Heart left ventricle (tissue), 13 donors: ENCODE measurements around the gene TOP3B.

Experiments
- CTCF ChIP-seq, 12 donors: fragments of 200-600 bp; sonication (generic) in 4 of 12; IDR thresholded peaks; one replicate each; pipeline versions ENCODE4 v1.5.0 to v1.8.0; 2018 to 2022; ENCODE audit warnings: antibody characterized with exemption in 12 of 12, mild to moderate bottlenecking in 5 of 12
- POLR2A ChIP-seq, 2 donors: fragments of 450-650 bp; IDR thresholded peaks; one replicate each; pipeline ENCODE4 v1.6.1; 2017; ENCODE audit warnings: antibody characterized with exemption in 2 of 2, mild to moderate bottlenecking in 2 of 2, moderate library complexity in 2 of 2
- donor health status: ischemic (EF 13 %, LVEDD 7.1; RV severe dilation, severe dysfunction).
- donor health status: DM: no; HTN: yes; CAD: no.
- donor health status: DM: no; HTN: no; CAD: no.
- donor health status: ischemic (EF 25% LVEDD 6.9; RV normal size, moderate dysfunction).
- donor health status: ischemic (EF 25% LVEDD 5.7; RV mildly dilated, moderate dysfunction).
- donor health status: ischemic (EF 35%, LVEDD 5.7; RV mildly dilated, moderate dysfunction).
- donor health status: nonischemic (EF 11% LVEDD 7.7; RV severe dilation, severe dysfunction).
- donor health status: DM: yes; HTN: yes; CAD: no.
- donor health status: PGD.
- donor health status: ischemic (EF 29% LVEDD 5.4; RV normal size, mild dysfunction).
- donor health status: nonischemic (EF 23%, LVEDD 6.1; RV moderate dilation, normal function).

GRCh38 chr22:21949569-21949918, 33.0 kb downstream of the TOP3B start:
- TF ChIP-seq CTCF (IDR thresholded peaks at IDR 0.05) (no peak), POLR2A (IDR thresholded peaks at IDR 0.05) (no peak)
